HPDE6-E6E7 (cell line): Measurements from ENCODE around the gene CYYR1.
"Not testable (repeated sequence)": the region's sequence is repeated elsewhere in the genome, so short reads cannot be mapped to it uniquely, and the experiment has no call there.

Source experiments
- DNase-seq: peaks from one replicate; pipeline ENCODE4 v3.0.0; 2011; ENCODE audit warnings: missing footprints; ENCODE audit errors: extremely low spot score

Gene CYYR1

GRCh38 chr21:26490771-26491170 is 82.3 kb downstream of the CYYR1 start:
- DNase-seq: no peak

- DNase-seq: no peak
These were observed 83.3 kb downstream of the CYYR1 start for GRCh38 chr21:26489781-26490180.

- no peak for DNase-seq
These were observed 85.1 kb downstream of the CYYR1 start for GRCh38 chr21:26487981-26488480.

- DNase-seq: no peak
These were observed 99.6 kb downstream of the CYYR1 start for GRCh38 chr21:26473471-26473870.

GRCh38 chr21:26471099-26471471 is 102.0 kb downstream of the CYYR1 start:
- no peak for DNase-seq

- no peak for DNase-seq
These were observed 102.6 kb downstream of the CYYR1 start for GRCh38 chr21:26470351-26471098.

GRCh38 chr21:26469789-26470188 is 103.3 kb downstream of the CYYR1 start:
- DNase-seq: peak; percentile 36

- no peak for DNase-seq
These were observed 107.2 kb downstream of the CYYR1 start for GRCh38 chr21:26465916-26466315.

- no peak for DNase-seq
These were observed 111.6 kb downstream of the CYYR1 start for GRCh38 chr21:26461500-26461899.

GRCh38 chr21:26460621-26461020 is 112.5 kb downstream of the CYYR1 start:
- DNase-seq: no peak

GRCh38 chr21:26458854-26459253 is 114.2 kb downstream of the CYYR1 start:
- DNase-seq: not testable (repeated sequence)

GRCh38 chr21:26457817-26458216 is 115.3 kb downstream of the CYYR1 start:
- no peak for DNase-seq

GRCh38 chr21:26453267-26453666 is 119.8 kb downstream of the CYYR1 start:
- no peak for DNase-seq

GRCh38 chr21:26451081-26451740 is 121.9 kb downstream of the CYYR1 start:
- no peak for DNase-seq

- DNase-seq: peak; percentile 58
These were observed 123.9 kb downstream of the CYYR1 start for GRCh38 chr21:26449161-26449560.

GRCh38 chr21:26448751-26449150 is 124.3 kb downstream of the CYYR1 start:
- peak; percentile 33 for DNase-seq

- no peak for DNase-seq
These were observed 125.1 kb downstream of the CYYR1 start for GRCh38 chr21:26447932-26448475.

GRCh38 chr21:26445440-26445839 is 127.6 kb downstream of the CYYR1 start:
- DNase-seq: no peak

- DNase-seq: no peak
These were observed 128.4 kb downstream of the CYYR1 start for GRCh38 chr21:26444646-26445045.

GRCh38 chr21:26443867-26444266 is 129.2 kb downstream of the CYYR1 start:
- no peak for DNase-seq

GRCh38 chr21:26443291-26443690 is 129.8 kb downstream of the CYYR1 start:
- no peak for DNase-seq

GRCh38 chr21:26441149-26441548 is 131.9 kb downstream of the CYYR1 start:
- no peak for DNase-seq

- no peak for DNase-seq
These were observed 134.1 kb downstream of the CYYR1 start for GRCh38 chr21:26438976-26439375.
